Coronary artery (tissue), 2 donors: ENCODE measurements around the gene NDUFB2.

Source experiments
- DNase-seq: peaks from one replicate; pipeline ENCODE4 v3.0.0-alpha.2; 2017; ENCODE audit warnings: low spot score
- H3K27ac ChIP-seq, 2 donors: fragments of 200-600 bp; sonication (generic); one replicate each; pipeline ENCODE4 v1.5.1; 2016 to 2019
- H3K4me3 ChIP-seq: fragments of 200-600 bp; sonication (generic); 2 replicates; pipeline ENCODE4 v1.5.1; 2016; ENCODE audit warnings: mild to moderate bottlenecking, moderate library complexity
- CTCF ChIP-seq: fragments of 200-600 bp; sonication (generic); IDR thresholded peaks from one replicate; pipeline ENCODE4 v1.5.1; 2019; ENCODE audit warnings: antibody characterized with exemption

NDUFB2 gene

DNA sequence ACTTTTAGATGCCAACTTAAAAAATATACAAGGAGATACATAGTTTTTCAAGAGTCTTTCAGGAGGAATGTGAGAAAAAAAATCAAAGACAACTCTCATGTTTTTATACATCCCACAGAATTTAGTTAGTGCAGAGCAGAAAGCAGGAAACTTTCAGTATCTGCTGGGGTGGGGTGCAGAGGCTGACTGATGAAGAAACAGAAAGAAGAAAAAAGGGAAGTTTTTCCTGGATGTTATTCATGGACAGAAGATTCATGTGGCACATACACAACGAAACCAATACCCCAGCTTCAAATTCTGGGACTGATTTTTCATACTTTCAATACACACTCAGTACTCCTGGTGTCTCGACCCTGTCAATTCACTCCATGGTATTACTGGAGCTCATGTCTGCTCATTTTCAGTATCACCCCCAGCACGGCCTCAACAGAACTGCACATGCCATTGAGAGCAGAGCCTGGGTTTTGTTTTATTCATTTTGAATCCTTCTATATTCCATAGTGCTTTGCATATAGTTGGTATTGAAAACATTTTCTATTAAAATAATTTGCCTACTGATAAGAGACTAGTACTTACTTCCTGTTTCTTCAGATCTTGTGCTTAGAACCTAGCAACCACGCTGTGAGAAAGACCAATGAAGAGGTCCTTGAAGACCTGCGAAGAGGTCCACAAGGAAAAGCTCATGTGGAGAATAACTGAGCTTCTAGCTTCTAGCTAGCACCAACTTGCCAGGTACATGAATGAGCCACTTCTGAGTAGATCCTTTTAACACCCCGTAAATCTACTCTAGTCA lies 49.0 kb downstream of the NDUFB2 start:
- TF ChIP-seq CTCF, result no peak
- no peak for DNase-seq
- H3K4me3 ChIP-seq, result no peak overlapping the region
- no peak overlapping the region for H3K27ac ChIP-seq

DNA sequence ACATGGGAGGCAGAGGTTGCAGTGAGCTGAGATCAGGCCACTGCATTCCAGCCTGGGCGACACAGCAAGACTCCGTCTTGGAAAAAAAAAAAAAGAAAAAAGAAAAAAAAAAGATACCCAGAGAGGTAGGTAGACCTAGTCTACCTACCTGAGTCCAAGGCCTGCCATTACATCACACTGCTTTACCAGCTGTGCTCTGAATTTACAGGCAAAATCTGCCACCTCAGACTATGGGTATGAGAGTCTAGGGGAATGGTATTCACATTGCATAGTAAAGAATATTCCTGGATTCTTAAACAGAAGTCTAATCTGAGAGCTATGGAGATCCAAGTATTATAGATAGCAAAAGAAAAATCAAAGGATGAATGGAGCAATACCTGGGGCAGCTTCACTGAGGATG lies 50.2 kb downstream of the NDUFB2 start:
- H3K4me3 ChIP-seq, result no peak overlapping the region
- DNase-seq, result no peak
- no peak overlapping the region for H3K27ac ChIP-seq
- no peak for TF ChIP-seq CTCF

DNA sequence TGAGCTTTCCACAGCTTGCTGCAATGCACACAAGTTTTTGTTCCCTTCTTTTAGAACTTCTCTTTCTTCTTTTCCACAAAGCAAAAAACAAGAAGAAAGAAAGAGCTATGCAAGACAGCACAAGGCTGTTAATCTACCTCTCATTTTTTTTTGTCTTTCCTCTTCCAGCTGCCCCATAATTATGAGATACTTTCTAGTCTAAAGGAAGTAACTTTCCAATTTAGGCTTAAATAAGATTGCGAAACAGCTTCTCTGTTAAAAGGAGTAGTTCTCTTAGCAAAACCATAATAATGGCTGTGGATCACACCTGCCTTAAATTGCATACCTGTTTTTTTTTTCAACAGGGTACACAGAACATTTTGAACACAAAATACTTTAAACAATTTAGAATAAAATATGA lies 56.0 kb downstream of the NDUFB2 start:
- H3K4me3 ChIP-seq, result no peak overlapping the region
- no peak for TF ChIP-seq CTCF
- no peak for DNase-seq
- H3K27ac ChIP-seq, result no peak overlapping the region

DNA sequence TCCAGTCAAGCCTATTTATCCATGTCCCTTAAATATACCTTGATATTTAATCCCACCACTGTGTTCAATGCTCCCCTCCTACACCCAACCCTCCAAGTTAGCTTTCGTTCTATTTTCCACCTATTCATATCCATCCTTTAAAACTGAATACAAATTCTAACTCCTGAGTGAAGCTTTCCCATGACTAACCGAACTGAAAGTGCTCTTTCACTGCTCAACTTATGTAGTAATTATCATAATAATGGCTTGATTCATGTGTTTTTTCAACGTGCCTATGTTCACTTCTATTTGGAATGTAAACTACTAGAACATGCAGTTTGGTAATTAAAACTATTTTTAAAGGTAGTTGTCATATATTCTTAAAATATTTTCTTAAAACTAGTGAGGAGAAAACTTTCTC lies 58.0 kb downstream of the NDUFB2 start:
- DNase-seq, result no peak
- Histone ChIP-seq H3K27ac (no peak overlapping the region), H3K4me3 (no peak overlapping the region)
- no peak for TF ChIP-seq CTCF
